GM19193 (cell line): ENCODE measurements around the gene ZFAND2B.
A peak's percentile ranks its signal among the peaks of the same experiment; 100 is the strongest.

Experiments used
- POLR2A ChIP-seq: IDR thresholded peaks from 4 replicates; pipeline ENCODE4 v1.6.1; 2011; ENCODE audit not compliant: insufficient read depth, insufficient read length; ENCODE audit errors: extremely low read depth

Gene ZFAND2B

DNA sequence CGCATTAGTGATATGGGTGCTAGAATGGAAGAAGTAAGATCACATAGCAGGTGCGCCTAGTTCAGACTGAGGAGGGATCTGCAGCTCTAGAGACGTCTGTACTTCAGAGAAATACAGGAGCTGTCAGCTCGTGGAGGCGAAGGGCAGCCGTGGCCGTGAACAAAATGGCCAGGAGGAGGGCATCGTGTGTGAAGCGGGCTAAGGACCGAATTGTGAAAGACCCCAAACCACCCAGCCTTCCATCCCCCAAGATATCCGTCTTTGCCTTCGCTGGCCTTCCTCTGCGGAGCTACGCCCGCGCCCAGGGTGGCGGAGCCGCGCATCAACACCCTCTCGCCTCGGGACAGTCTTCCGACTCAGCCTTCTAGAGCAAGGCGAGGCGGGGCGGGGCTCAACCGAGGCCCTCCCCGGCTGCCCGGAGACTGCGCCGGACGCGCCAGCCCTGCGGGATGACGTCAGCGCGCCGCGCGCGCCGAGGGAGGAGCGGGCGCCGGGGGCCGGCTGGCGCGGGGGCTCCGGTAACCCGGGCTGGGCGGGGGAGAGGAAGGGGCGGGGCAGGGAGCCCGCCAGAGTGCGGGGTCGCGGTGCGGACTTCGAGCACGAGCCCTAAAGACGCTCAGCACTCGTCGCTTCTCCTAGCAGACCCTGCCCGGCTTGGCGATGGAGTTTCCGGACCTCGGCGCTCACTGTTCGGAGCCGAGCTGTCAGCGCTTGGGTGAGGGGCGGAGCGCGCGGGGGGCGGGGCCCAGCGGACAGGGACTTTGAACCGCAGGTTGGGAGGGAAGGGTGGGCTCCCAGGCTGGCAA, at the start of gene ZFAND2B:
Gene ZFAND2B (plus strand): TSS at position 455 of the 806 bp plus-strand sequence. CDS start 206 bp downstream, at position 661.
- peak; percentile 98 for TF ChIP-seq POLR2A

- TF ChIP-seq POLR2A, result no peak
Measured at GRCh38 chr2:219157396-219157795, 49.2 kb upstream of the ZFAND2B start.

DNA sequence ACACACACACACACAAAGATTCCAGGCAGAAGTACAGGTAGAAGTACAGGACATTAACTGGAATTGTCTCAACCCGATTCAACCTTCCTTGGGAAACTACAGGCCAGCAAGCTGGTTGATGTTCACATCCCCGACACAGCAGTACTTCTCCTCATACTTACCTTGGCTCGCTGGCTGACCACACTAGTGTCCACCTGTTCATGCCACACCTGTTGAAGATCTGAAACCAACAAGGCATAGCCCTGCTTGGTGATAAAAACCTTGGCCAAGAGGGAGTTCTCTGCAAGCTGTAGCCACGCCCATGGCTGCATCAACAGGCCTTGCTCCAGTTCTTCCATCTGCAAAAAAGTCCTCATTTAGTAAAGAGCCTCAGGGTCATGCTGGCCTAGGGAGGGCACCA, 48.6 kb upstream of the ZFAND2B start:
- TF ChIP-seq POLR2A, result no peak

GRCh38 chr2:219158586-219158985, 48.0 kb upstream of the ZFAND2B start:
- TF ChIP-seq POLR2A, result no peak

- no peak for TF ChIP-seq POLR2A
Measured at GRCh38 chr2:219159771-219160185, 46.8 kb upstream of the ZFAND2B start.

GRCh38 chr2:219160186-219161017, 46.2 kb upstream of the ZFAND2B start, which contains the start of gene NHEJ1:
Gene NHEJ1 (minus strand): TSS chr2:219160815. CDS start chr2:219158362, 2,453 bp downstream.
- TF ChIP-seq POLR2A, result peak; percentile 87

GRCh38 chr2:219161097-219161496, 45.5 kb upstream of the ZFAND2B start:
- TF ChIP-seq POLR2A, result no peak

DNA sequence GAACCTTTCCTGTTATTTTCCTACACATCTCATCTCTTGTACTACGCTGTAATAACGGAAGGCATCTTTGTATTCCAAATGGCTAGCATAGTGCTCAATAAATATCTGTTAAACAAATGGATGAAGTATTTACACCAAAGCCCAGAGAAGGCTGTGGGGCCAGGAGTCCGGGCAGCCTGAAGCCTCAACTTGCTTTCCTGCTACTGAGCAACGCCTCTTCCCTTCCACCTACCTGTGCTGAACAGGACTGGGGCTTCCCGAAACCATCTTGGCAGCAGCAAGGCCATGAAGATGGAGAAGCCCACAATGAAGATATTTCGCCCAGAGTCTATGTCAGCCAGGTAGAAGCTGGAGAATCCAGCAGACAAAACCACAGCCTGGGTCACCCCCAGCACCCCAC, 43.4 kb upstream of the ZFAND2B start:
- TF ChIP-seq POLR2A, result no peak

- no peak for TF ChIP-seq POLR2A
Measured at GRCh38 chr2:219165058-219165911, 41.3 kb upstream of the ZFAND2B start.

DNA sequence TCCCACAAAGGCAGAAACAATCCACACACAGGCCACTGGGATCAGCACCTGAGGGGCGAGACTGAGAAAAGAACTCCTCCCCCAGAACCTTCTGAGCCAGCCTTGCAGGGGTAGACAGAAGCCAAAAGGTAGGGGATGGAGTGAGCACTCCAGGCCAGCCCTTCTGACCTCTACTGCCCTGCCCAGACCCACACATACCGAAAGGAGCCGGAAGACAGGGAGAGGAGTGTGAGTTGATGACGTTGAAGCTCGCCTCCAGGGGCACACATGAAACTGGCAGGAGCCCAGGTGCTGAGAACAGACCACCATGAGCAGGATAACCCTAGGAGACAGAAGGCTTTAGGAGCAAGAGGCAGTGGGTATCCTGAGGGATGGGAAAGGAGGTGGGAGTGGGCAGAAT, 38.6 kb upstream of the ZFAND2B start:
- no peak for TF ChIP-seq POLR2A

- TF ChIP-seq POLR2A, result no peak
Measured at GRCh38 chr2:219168526-219168925, 38.1 kb upstream of the ZFAND2B start.

- no peak for TF ChIP-seq POLR2A
Measured at GRCh38 chr2:219168932-219169331, 37.6 kb upstream of the ZFAND2B start.

- TF ChIP-seq POLR2A, result no peak
Measured at GRCh38 chr2:219169930-219170654, 36.5 kb upstream of the ZFAND2B start, which contains the start of gene SLC23A3. Gene SLC23A3 (minus strand): TSS chr2:219170029. CDS start chr2:219169984, 45 bp downstream.

DNA sequence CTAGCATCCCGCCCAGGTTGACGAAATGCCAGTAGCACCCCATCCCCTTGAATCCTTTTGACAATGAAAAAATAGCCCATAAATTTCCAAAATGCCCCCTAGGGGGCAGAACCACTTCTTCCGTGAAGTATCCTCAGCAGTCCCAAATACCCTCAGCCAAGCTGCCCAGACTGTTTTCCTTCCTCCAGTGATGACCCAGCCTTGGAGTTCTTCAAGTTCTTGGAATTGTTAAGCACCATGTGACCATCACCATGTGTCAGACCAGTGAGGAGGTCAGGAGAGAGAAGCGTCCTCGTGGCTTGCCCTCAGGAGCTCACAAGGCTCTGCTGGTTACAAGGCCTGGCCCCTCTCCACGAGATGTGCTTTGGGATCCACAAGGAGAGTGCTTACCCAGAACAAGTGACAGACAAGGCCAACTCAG, 35.3 kb upstream of the ZFAND2B start:
- no peak for TF ChIP-seq POLR2A
